Inflammatory macrophage treated with lipopolysaccharide for 4 hours (primary cell): ENCODE results near the gene NUDT14.

Experiments
- DNase-seq: peaks from one replicate; pipeline ENCODE4 v3.0.0-alpha.2; 2020

The NUDT14 gene

DNA sequence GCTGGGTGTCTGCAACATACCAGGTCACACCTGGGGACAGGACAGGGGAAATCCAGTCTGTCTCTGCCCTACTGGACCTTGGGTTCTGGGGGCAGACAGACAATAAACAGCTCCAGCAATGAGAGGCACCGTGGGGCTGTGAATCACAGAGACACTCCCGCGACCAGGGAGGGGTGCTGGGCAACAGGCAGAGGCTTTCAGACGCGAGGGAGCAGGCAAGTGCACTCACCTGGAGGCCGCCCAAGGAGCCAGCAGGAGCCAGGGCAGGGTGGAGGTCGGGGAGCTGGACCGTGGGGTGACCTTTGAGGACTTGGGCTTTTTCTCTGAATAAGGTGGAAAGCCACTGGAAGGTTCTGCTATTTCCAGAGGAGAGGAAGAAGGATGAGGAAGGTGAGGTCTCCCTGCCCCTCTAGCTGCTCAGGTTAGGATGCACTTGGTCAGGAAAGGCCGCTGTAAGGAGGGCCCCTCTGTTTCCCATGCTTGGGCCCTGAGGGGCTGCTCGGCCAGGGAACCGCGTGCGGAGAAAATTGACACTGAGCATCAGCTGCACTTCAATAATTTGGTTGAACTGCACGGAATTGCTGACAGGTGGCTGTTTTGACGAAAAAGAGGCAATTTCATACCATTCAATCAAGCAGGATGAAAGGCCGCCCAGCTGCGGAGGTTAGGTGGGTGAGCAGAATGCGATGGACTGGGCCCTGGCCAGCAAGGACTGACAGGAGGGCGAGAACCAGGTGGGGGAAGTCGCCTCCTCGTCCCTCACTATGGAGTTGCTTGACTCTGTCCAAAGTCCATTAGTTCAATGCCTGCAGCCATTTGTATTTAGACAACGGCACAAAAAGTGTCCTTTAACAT is 54.8 kb downstream of the NUDT14 start:
- DNase-seq: no peak

DNA sequence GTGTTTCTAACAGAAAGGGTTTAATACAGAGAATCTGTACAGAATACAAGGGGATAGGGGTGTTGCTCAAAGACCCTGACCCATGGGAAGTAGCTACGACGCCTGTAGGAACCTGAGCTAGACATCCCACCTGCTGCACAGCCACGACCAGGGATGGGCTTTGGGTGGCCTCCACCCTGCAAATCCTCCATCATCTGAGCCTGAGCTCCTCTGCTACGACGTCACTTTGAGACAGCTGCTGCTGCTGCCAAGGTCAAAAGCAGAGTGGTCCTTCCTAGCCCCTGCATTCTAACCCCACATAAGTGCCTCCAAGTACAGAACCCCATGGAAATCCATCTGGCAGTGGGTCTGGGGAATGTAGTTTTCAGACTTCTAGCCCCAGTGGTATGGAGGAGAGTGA is 56.3 kb downstream of the NUDT14 start:
- DNase-seq: no peak

DNA sequence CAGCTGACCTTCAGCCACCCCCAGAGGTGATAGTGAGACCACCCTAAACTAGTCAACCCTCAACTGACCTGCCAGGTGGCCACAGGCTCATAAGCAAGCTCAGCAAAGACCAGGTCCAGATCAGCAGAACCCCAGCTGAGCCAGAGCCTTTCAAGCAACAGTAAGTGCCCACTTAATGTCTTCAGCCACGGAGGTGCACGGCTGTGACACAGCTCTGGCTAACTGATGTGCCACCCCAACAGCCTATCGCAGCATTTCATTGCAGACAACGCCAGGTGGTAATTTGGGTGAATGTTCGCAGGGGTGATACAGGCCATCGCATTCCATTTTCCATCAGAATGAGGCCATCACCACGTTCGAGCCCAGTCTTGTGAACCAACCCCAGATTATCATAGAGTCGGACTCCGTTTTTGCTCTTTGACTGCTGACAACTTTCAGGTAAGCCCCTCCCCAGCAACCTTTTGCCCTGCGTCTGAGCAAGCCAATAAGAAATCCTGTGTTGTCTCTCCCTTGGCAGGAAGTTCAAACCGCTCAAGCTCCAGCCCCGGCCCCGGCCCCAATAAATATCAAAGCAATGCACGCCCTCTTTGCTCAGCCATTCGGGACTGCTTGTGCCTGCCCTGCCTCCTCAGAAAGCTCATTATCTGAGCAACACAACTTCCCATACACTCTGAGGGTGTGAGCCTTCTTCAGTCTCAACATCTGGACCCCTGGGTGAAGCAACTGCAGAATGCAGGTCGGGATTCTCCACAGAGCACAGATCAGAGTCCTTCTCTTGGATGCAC is 56.9 kb downstream of the NUDT14 start:
- no peak for DNase-seq

GRCh38 chr14:105123064-105123665 is 57.9 kb downstream of the NUDT14 start:
- no peak for DNase-seq
